ENCODE data around the gene PLIN3.

GRCh38 chr19:4811328-4812131 lies 55.9 kb downstream of the PLIN3 start:
- no peak for TF ChIP-seq POLR2A (IDR thresholded peaks at IDR 0.05)
- peak; percentile 73 to 88 (median 84) for TF ChIP-seq CTCF (IDR thresholded peaks at IDR 0.05)
- TF ChIP-seq POLR2AphosphoS5 (IDR thresholded peaks at IDR 0.05) = no peak
